H9 (cell line): ENCODE data around the gene CLEC12A. TPM values are rescaled to one million over a fixed set of nuclear protein-coding genes. Genes with fewer than 3 reads are reported as not detected.

ENCODE experiments used
- DNase-seq: peaks from one replicate; pipeline ENCODE4 v3.0.0-alpha.2; 2017
- H2AFZ ChIP-seq: one replicate; pipeline ENCODE4 v1.6.1; 2013; ENCODE audit warnings: mild to moderate bottlenecking, low read length, control low read depth, moderate library complexity
- H2AK5ac ChIP-seq: 2 replicates; pipeline ENCODE4 v1.6.1; 2013; ENCODE audit warnings: low read length, control low read depth, mixed read lengths; ENCODE audit not compliant: insufficient read length
- H2BK120ac ChIP-seq: one replicate; pipeline ENCODE4 v1.6.1; 2013; ENCODE audit warnings: low read depth, mild to moderate bottlenecking, low read length, control low read depth, inconsistent platforms; ENCODE audit not compliant: poor library complexity, severe bottlenecking
- H2BK12ac ChIP-seq: 2 replicates; pipeline ENCODE4 v1.6.1; 2013; ENCODE audit warnings: low read length, control low read depth, mixed read lengths, low read depth; ENCODE audit not compliant: insufficient read length
- H2BK15ac ChIP-seq: 2 replicates; pipeline ENCODE4 v1.6.1; 2013; ENCODE audit warnings: low read depth, low read length, control low read depth
- H2BK20ac ChIP-seq: one replicate; pipeline ENCODE4 v1.6.1; 2013; ENCODE audit warnings: low read depth, mild to moderate bottlenecking, low read length, control low read depth, inconsistent platforms; ENCODE audit not compliant: poor library complexity, severe bottlenecking
- H2BK5ac ChIP-seq: 2 replicates; pipeline ENCODE4 v1.6.1; 2013; ENCODE audit warnings: low read length, control low read depth, mixed read lengths; ENCODE audit not compliant: insufficient read length
- H3K14ac ChIP-seq: 2 replicates; pipeline ENCODE4 v1.6.1; 2013; ENCODE audit warnings: low read length, control low read depth; ENCODE audit not compliant: insufficient read depth
- H3K18ac ChIP-seq: 2 replicates; pipeline ENCODE4 v1.6.1; 2013; ENCODE audit warnings: low read depth, mild to moderate bottlenecking, mixed read lengths, low read length, control low read depth; ENCODE audit not compliant: insufficient read length
- H3K23ac ChIP-seq: 2 replicates; pipeline ENCODE4 v1.6.1; 2013; ENCODE audit warnings: low read length, control low read depth, mixed read lengths, low read depth; ENCODE audit not compliant: insufficient read length
- H3K23me2 ChIP-seq: 2 replicates; pipeline ENCODE4 v1.6.1; 2013; ENCODE audit warnings: low read depth, mild to moderate bottlenecking, mixed read lengths, low read length, control low read depth; ENCODE audit not compliant: insufficient read length, poor library complexity, severe bottlenecking
- H3K27ac ChIP-seq: 2 replicates; pipeline ENCODE4 v1.5.1; 2013; ENCODE audit warnings: low read length, control low read depth, mixed read lengths, low read depth; ENCODE audit not compliant: insufficient read length
- H3K27me3 ChIP-seq: 2 replicates; pipeline ENCODE4 v1.6.1; 2013; ENCODE audit warnings: low read length, control low read depth, inconsistent platforms; ENCODE audit not compliant: insufficient read depth
- H3K4ac ChIP-seq: 2 replicates; pipeline ENCODE4 v1.6.1; 2013; ENCODE audit warnings: low read depth, mild to moderate bottlenecking, control low read depth, inconsistent platforms, low read length, moderate library complexity
- H3K4me1 ChIP-seq: 2 replicates; pipeline ENCODE4 v1.6.1; 2013; ENCODE audit warnings: low read length, control low read depth, inconsistent platforms; ENCODE audit not compliant: insufficient read depth
- H3K4me2 ChIP-seq: 2 replicates; pipeline ENCODE4 v1.6.1; 2013; ENCODE audit warnings: low read length, control low read depth, mixed read lengths; ENCODE audit not compliant: insufficient read length, insufficient read depth
- H3K56ac ChIP-seq: 2 replicates; pipeline ENCODE4 v1.6.1; 2013; ENCODE audit warnings: low read depth, mild to moderate bottlenecking, mixed read lengths, low read length, control low read depth; ENCODE audit not compliant: insufficient read length
- H3K79me1 ChIP-seq: 2 replicates; pipeline ENCODE4 v1.6.1; 2013; ENCODE audit warnings: low read depth, mild to moderate bottlenecking, moderate library complexity, low read length, control low read depth, inconsistent platforms; ENCODE audit not compliant: insufficient read depth, poor library complexity, severe bottlenecking
- H3K79me2 ChIP-seq: 2 replicates; pipeline ENCODE4 v1.6.1; 2013; ENCODE audit warnings: low read length, control low read depth, inconsistent platforms; ENCODE audit not compliant: insufficient read depth
- H3K9ac ChIP-seq: 2 replicates; pipeline ENCODE4 v1.6.1; 2013; ENCODE audit warnings: low read length, control low read depth, mixed read lengths; ENCODE audit not compliant: insufficient read length; ENCODE audit errors: extremely low read depth
- H3K9me3 ChIP-seq: one replicate; pipeline ENCODE4 v1.6.1; 2013; ENCODE audit warnings: low read depth, low read length, inconsistent platforms; ENCODE audit not compliant: control insufficient read depth
- H3T11ph ChIP-seq: one replicate; pipeline ENCODE4 v1.6.1; 2013; ENCODE audit warnings: mild to moderate bottlenecking, low read length, control low read depth, inconsistent platforms
- H4K20me1 ChIP-seq: one replicate; pipeline ENCODE4 v1.6.1; 2013; ENCODE audit not compliant: control insufficient read depth, insufficient read length, insufficient read depth
- H4K5ac ChIP-seq: 2 replicates; pipeline ENCODE4 v1.6.1; 2013; ENCODE audit warnings: low read depth, mild to moderate bottlenecking, mixed read lengths, low read length, control low read depth; ENCODE audit not compliant: insufficient read length
- H4K8ac ChIP-seq: replicated peaks from 2 replicates; pipeline ENCODE4 v1.6.1; 2013; ENCODE audit warnings: low read length, control low read depth, mixed read lengths, low read depth; ENCODE audit not compliant: insufficient read length
- H4K91ac ChIP-seq: 2 replicates; pipeline ENCODE4 v1.6.1; 2013; ENCODE audit warnings: low read depth, mild to moderate bottlenecking, moderate library complexity, mixed read lengths, low read length, control low read depth; ENCODE audit not compliant: insufficient read length
- H3K27ac Mint-ChIP-seq, 3 experiments: 2 replicates in 2 of 3; 3 replicates in 1 of 3; pipeline ENCODE4 v1.8.0; 2020 to 2021; ENCODE audit warnings: mixed read lengths in 3 of 3, mild to moderate bottlenecking in 1 of 3, moderate library complexity in 1 of 3
- H3K27me3 Mint-ChIP-seq: 2 replicates; pipeline ENCODE4 v1.8.0; 2021; ENCODE audit warnings: low read depth, mild to moderate bottlenecking, moderate library complexity, mixed read lengths
- H3K36me3 Mint-ChIP-seq, 3 experiments: 2 replicates in 2 of 3; 3 replicates in 1 of 3; pipeline ENCODE4 v1.8.0; 2020 to 2021; ENCODE audit warnings: low read depth in 3 of 3, mixed read lengths in 3 of 3; ENCODE audit not compliant: insufficient read depth in 1 of 3
- H3K4me1 Mint-ChIP-seq, 2 experiments: 2 replicates each; pipeline ENCODE4 v1.8.0; 2020; ENCODE audit warnings: mixed read lengths in 2 of 2
- H3K4me3 Mint-ChIP-seq, 2 experiments: 2 replicates in 1 of 2; 3 replicates in 1 of 2; pipeline ENCODE4 v1.8.0; 2020 to 2021; ENCODE audit warnings: mild to moderate bottlenecking in 2 of 2, mixed read lengths in 2 of 2, moderate library complexity in 1 of 2
- H3K9me3 Mint-ChIP-seq, 2 experiments: 2 replicates in 1 of 2; 3 replicates in 1 of 2; pipeline ENCODE4 v1.8.0; 2020; ENCODE audit warnings: mild to moderate bottlenecking in 2 of 2, mixed read lengths in 2 of 2, moderate library complexity in 1 of 2
- WGBS: extraction: QIAGEN DNeasy Blood & Tissue Kit; methylation state at CpG from one replicate; pipeline ENCODE4 v1.1.7; 2013; ENCODE audit warnings: missing lambda C conversion rate, low lambda C conversion rate, mixed read lengths; ENCODE audit not compliant: insufficient read length; ENCODE audit errors: extremely low coverage; 5-methylcytosine and 5-hydroxymethylcytosine counted together
- total RNA-seq: library from RNA; stranded (reverse); gene quantifications from 2 replicates; pipeline ENCODE4 v1.2.1, GENCODE V29; 2021
- TF ChIP-seq, protein P1 (sequence below): fragments of 200-600 bp; sonication (generic); conservative IDR thresholded peaks from 3 replicates; pipeline ENCODE4 v1.8.0; 2021; ENCODE audit warnings: antibody characterized with exemption, mild to moderate bottlenecking

CLEC12A gene
- total RNA-seq, 1 experiment from 2014 or later: not detected

- no peaks in the 10 kb centered on the region for H4K20me1 ChIP-seq
- H3K9me3 Mint-ChIP-seq: peaks cover 8 to 14% of the 10 kb centered on the region in 2 experiments
- no peaks in the 10 kb centered on the region for H3K79me1 ChIP-seq
- peaks cover 8 to 9% of the 10 kb centered on the region in 2 experiments for H3K4me1 Mint-ChIP-seq
- no peak overlapping the region for H4K5ac ChIP-seq
- no peak overlapping the region for H3K4ac ChIP-seq
- no peak overlapping the region for H3K27ac ChIP-seq
- H3K18ac ChIP-seq: no peak overlapping the region
- H3K4me2 ChIP-seq: no peak overlapping the region
- no peak overlapping the region for H2BK20ac ChIP-seq
- no peak overlapping the region for H3T11ph ChIP-seq
- H3K9ac ChIP-seq: no peak overlapping the region
- WGBS: no CpG with 5 or more reads among the region's 2 CpGs
- no peak overlapping the region for H4K91ac ChIP-seq
- DNase-seq: no peak
- H2BK15ac ChIP-seq: no peak overlapping the region
- H3K23ac ChIP-seq: no peak overlapping the region
- no peaks in the 10 kb centered on the region for H3K9me3 ChIP-seq
- no peak overlapping the region for H2AK5ac ChIP-seq
- no peak overlapping the region for H2AFZ ChIP-seq
- H2BK5ac ChIP-seq: no peak overlapping the region
- no peak overlapping the region for H3K14ac ChIP-seq
- H3K56ac ChIP-seq: no peak overlapping the region
- no peaks in the 10 kb centered on the region for H3K27me3 ChIP-seq
- H4K8ac ChIP-seq: no peak overlapping the region
- H3K4me3 Mint-ChIP-seq: no peak overlapping the region
- TF ChIP-seq, protein P1, sequence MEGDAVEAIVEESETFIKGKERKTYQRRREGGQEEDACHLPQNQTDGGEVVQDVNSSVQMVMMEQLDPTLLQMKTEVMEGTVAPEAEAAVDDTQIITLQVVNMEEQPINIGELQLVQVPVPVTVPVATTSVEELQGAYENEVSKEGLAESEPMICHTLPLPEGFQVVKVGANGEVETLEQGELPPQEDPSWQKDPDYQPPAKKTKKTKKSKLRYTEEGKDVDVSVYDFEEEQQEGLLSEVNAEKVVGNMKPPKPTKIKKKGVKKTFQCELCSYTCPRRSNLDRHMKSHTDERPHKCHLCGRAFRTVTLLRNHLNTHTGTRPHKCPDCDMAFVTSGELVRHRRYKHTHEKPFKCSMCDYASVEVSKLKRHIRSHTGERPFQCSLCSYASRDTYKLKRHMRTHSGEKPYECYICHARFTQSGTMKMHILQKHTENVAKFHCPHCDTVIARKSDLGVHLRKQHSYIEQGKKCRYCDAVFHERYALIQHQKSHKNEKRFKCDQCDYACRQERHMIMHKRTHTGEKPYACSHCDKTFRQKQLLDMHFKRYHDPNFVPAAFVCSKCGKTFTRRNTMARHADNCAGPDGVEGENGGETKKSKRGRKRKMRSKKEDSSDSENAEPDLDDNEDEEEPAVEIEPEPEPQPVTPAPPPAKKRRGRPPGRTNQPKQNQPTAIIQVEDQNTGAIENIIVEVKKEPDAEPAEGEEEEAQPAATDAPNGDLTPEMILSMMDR: no peak
- H3K23me2 ChIP-seq: no peaks in the 10 kb centered on the region
- H3K36me3 Mint-ChIP-seq: peaks cover 6 to 14% (median 8%) of the 10 kb centered on the region in 3 experiments
- no peak overlapping the region for H2BK120ac ChIP-seq
- H2BK12ac ChIP-seq: no peak overlapping the region
- H3K79me2 ChIP-seq: no peaks in the 10 kb centered on the region
- H3K4me1 ChIP-seq: no peaks in the 10 kb centered on the region; the same call in 1 of the 2 replicates
- H3K27me3 Mint-ChIP-seq: no peaks in the 10 kb centered on the region
- H3K27ac Mint-ChIP-seq: no peak overlapping the region
These were observed 1.5 kb upstream of the CLEC12A start for GRCh38 chr12:9969673-9970072.
